IMR-90 (cell line): ENCODE data around the gene GPRIN3. TPM values are rescaled to one million over a fixed set of nuclear protein-coding genes. Genes with fewer than 3 reads are reported as not detected.

ENCODE experiments used
- ATAC-seq: fragments of 200-7000 bp; cut with Tn5 transposase; 2 replicates; pipeline ENCODE4 v1.9.1; 2020; ENCODE audit warnings: low read depth, mild to moderate bottlenecking, moderate library complexity
- BruUV-seq: library from RNA; stranded (reverse); fragments of 400-500 nt; replicated peaks from 2 replicates; lab custom pipeline; 2021; lab: Mats Ljungman, UMichigan
- CTCF ChIA-PET: fragments of 300-600 bp; formaldehyde crosslinking; extraction: SDS; loops from one replicate; lab custom pipeline; 2021; ENCODE audit warnings: antibody characterized with exemption; lab: Yijun Ruan, JAX
- POLR2A ChIA-PET: fragments of 300-600 bp; sonication (Branson Sonifier 250); formaldehyde crosslinking; loops from one replicate; lab custom pipeline; 2022; ENCODE audit warnings: antibody characterized with exemption; ENCODE audit not compliant: unreplicated experiment; lab: Charles Lee
- DNase-seq: peaks from one replicate; pipeline ENCODE4 v3.0.0; 2013
- H2AFZ ChIP-seq: replicated peaks from 2 replicates; pipeline ENCODE3; 2013; ENCODE audit warnings: low read length, mild to moderate bottlenecking; ENCODE audit not compliant: poor library complexity
- H2AK5ac ChIP-seq: 2 replicates; pipeline ENCODE4 v1.6.1; 2013; ENCODE audit warnings: low read depth, low read length, inconsistent platforms
- H2AK9ac ChIP-seq: replicated peaks from 2 replicates; pipeline ENCODE3; 2013; ENCODE audit warnings: mild to moderate bottlenecking, low read depth, low read length, moderate library complexity; ENCODE audit not compliant: poor library complexity
- H2BK120ac ChIP-seq: 2 replicates; pipeline ENCODE4 v1.6.1; 2013; ENCODE audit warnings: low read depth, low read length, inconsistent platforms
- H2BK15ac ChIP-seq: 3 replicates; pipeline ENCODE4 v1.6.1; 2013; ENCODE audit warnings: low read depth, low read length, inconsistent platforms
- H2BK20ac ChIP-seq: 2 replicates; pipeline ENCODE4 v1.6.1; 2013; ENCODE audit warnings: low read depth, mild to moderate bottlenecking, inconsistent platforms, low read length, moderate library complexity
- H2BK5ac ChIP-seq: 2 replicates; pipeline ENCODE4 v1.6.1; 2013; ENCODE audit warnings: mild to moderate bottlenecking, low read depth, low read length, inconsistent platforms; ENCODE audit not compliant: poor library complexity, severe bottlenecking
- H3K14ac ChIP-seq: replicated peaks from 2 replicates; pipeline ENCODE4 v1.6.1; 2013; ENCODE audit warnings: low read depth, low read length, inconsistent platforms
- H3K18ac ChIP-seq: 2 replicates; pipeline ENCODE4 v1.6.1; 2013; ENCODE audit warnings: low read depth, low read length, control low read depth
- H3K23ac ChIP-seq: 2 replicates; pipeline ENCODE4 v1.6.1; 2013; ENCODE audit warnings: low read depth, low read length, inconsistent platforms
- H3K27ac ChIP-seq: 2 replicates; pipeline ENCODE4 v1.5.1; 2013; ENCODE audit warnings: mild to moderate bottlenecking, control low read depth, low read length; ENCODE audit not compliant: insufficient read depth
- H3K27me3 ChIP-seq: 2 replicates; pipeline ENCODE4 v1.6.1; 2013; ENCODE audit warnings: low read length; ENCODE audit not compliant: control insufficient read depth, insufficient read depth
- H3K36me3 ChIP-seq: 2 replicates; pipeline ENCODE4 v1.6.1; 2013; ENCODE audit warnings: low read length, mixed read lengths; ENCODE audit not compliant: control insufficient read depth, insufficient read depth
- H3K4ac ChIP-seq: 2 replicates; pipeline ENCODE4 v1.6.1; 2013; ENCODE audit warnings: low read depth, low read length, inconsistent platforms
- H3K4me1 ChIP-seq: 2 replicates; pipeline ENCODE4 v1.6.1; 2013; ENCODE audit warnings: low read length, mixed read lengths; ENCODE audit not compliant: control insufficient read depth, insufficient read depth
- H3K4me2 ChIP-seq: 2 replicates; pipeline ENCODE4 v1.6.1; 2013; ENCODE audit warnings: low read depth, mild to moderate bottlenecking, control low read depth, low read length, moderate library complexity
- H3K4me3 ChIP-seq: 2 replicates; pipeline ENCODE4 v1.5.1; 2013; ENCODE audit warnings: low read depth, mild to moderate bottlenecking, control low read depth, low read length, moderate library complexity; ENCODE audit not compliant: insufficient read depth
- H3K56ac ChIP-seq: 2 replicates; pipeline ENCODE4 v1.6.1; 2013; ENCODE audit warnings: low read length, inconsistent platforms; ENCODE audit not compliant: insufficient read depth; ENCODE audit errors: extremely low read depth
- H3K79me1 ChIP-seq, 2 experiments: 2 replicates each; pipeline ENCODE4 v1.6.1; 2013; ENCODE audit warnings: low read length in 2 of 2, inconsistent platforms in 1 of 2, low read depth in 1 of 2
- H3K9ac ChIP-seq: 2 replicates; pipeline ENCODE4 v1.6.1; 2013; ENCODE audit warnings: low read depth, low read length, control low read depth
- H3K9me1 ChIP-seq: 2 replicates; pipeline ENCODE4 v1.6.1; 2013; ENCODE audit warnings: low read length, inconsistent platforms; ENCODE audit not compliant: insufficient read depth
- H3K9me3 ChIP-seq: 2 replicates; pipeline ENCODE4 v1.6.1; 2013; ENCODE audit warnings: low read length; ENCODE audit not compliant: control insufficient read depth, insufficient read depth
- H4K20me1 ChIP-seq: 2 replicates; pipeline ENCODE4 v1.6.1; 2013; ENCODE audit warnings: low read length, inconsistent platforms; ENCODE audit not compliant: insufficient read depth
- H4K5ac ChIP-seq: 2 replicates; pipeline ENCODE4 v1.6.1; 2013; ENCODE audit warnings: mild to moderate bottlenecking, low read depth, low read length, control low read depth
- H4K8ac ChIP-seq, 2 experiments: 2 replicates each; pipeline ENCODE4 v1.6.1; 2013; ENCODE audit warnings: low read depth in 2 of 2, low read length in 2 of 2, control low read depth in 1 of 2, inconsistent platforms in 1 of 2
- H4K91ac ChIP-seq: 2 replicates; pipeline ENCODE4 v1.6.1; 2013; ENCODE audit warnings: low read depth, low read length, inconsistent platforms; ENCODE audit not compliant: insufficient read depth
- BHLHE40 ChIP-seq: fragments of 150-350 bp; IDR thresholded peaks from 2 replicates; pipeline ENCODE4 v1.6.1; 2016; ENCODE audit warnings: mild to moderate bottlenecking, low read depth, low read length
- CEBPB ChIP-seq: IDR thresholded peaks from 2 replicates; pipeline ENCODE4 v1.6.1; 2012; ENCODE audit warnings: low read depth, low read length, improper control_type of control experiment
- CHD1 ChIP-seq: IDR thresholded peaks from 2 replicates; pipeline ENCODE4 v1.6.1; 2012; ENCODE audit warnings: low read depth, low read length, improper control_type of control experiment
- FOS ChIP-seq: fragments of 150-350 bp; IDR thresholded peaks from 2 replicates; pipeline ENCODE4 v1.6.1; 2016; ENCODE audit warnings: low read depth, low read length
- MAFK ChIP-seq: IDR thresholded peaks from 2 replicates; pipeline ENCODE4 v1.6.1; 2012; ENCODE audit warnings: low read depth, low read length, improper control_type of control experiment
- MAZ ChIP-seq: IDR thresholded peaks from 2 replicates; pipeline ENCODE4 v1.6.1; 2012; ENCODE audit warnings: low read depth, mild to moderate bottlenecking, low read length, improper control_type of control experiment, moderate library complexity, borderline replicate concordance
- MXI1 ChIP-seq: IDR thresholded peaks from 2 replicates; pipeline ENCODE4 v1.6.1; 2012; ENCODE audit warnings: low read depth, mild to moderate bottlenecking, low read length, moderate library complexity, borderline replicate concordance
- NFE2L2 ChIP-seq: fragments of 150-350 bp; IDR thresholded peaks from 2 replicates; pipeline ENCODE4 v1.6.1; 2016; ENCODE audit warnings: low read depth, mild to moderate bottlenecking, low read length
- POLR2A ChIP-seq: IDR thresholded peaks from 2 replicates; pipeline ENCODE4 v1.6.1; 2012; ENCODE audit warnings: mild to moderate bottlenecking, low read depth, low read length
- RAD21 ChIP-seq: IDR thresholded peaks from 2 replicates; pipeline ENCODE4 v1.6.1; 2012; ENCODE audit warnings: low read length, improper control_type of control experiment
- RCOR1 ChIP-seq: IDR thresholded peaks from 2 replicates; pipeline ENCODE4 v1.6.1; 2012; ENCODE audit warnings: mild to moderate bottlenecking, low read length, improper control_type of control experiment; ENCODE audit not compliant: insufficient replicate concordance
- RFX5 ChIP-seq: IDR thresholded peaks from 2 replicates; pipeline ENCODE4 v1.8.0; 2012; ENCODE audit warnings: low read depth, mild to moderate bottlenecking, low read length, moderate library complexity
- SMC3 ChIP-seq: fragments of 150-350 bp; IDR thresholded peaks from 2 replicates; pipeline ENCODE4 v1.6.1; 2016; ENCODE audit warnings: low read depth, mild to moderate bottlenecking, antibody characterized with exemption, low read length, moderate library complexity
- WGBS, 2 experiments: methylation state at CpG; one replicate each; pipeline versions ENCODE4 v1.1.5 to v1.1.7; 2013; ENCODE audit warnings: missing lambda C conversion rate in 2 of 2; ENCODE audit not compliant: insufficient read length in 1 of 2; ENCODE audit errors: extremely low coverage in 2 of 2; 5-methylcytosine and 5-hydroxymethylcytosine counted together
- dilution Hi-C: fragments of 300-500 bp; cut with HindIII; formaldehyde crosslinking; loops from one replicate; pipeline ENCODE4 v1.14.3; 2018; ENCODE audit warnings: low sequenced_read_pairs; ENCODE audit not compliant: unreplicated experiment
- in situ Hi-C: fragments of 300-500 bp; cut with MboI; formaldehyde crosslinking; loops from 3 replicates; pipeline ENCODE4 v1.14.3; 2019; ENCODE audit warnings: low sequenced_read_pairs, inconsistent platforms, mixed read lengths
- intact Hi-C: fragments of 100-400 bp; cut with micrococcal nuclease; formaldehyde crosslinking; loops from 2 replicates; pipeline ENCODE4 v1.10.0; 2022
- polyA plus RNA-seq, 3 experiments: library from polyadenylated mRNA; depleted of rRNA; stranded (reverse); fragments of >200 nt; gene quantifications; 2 replicates each; pipeline ENCODE4 v1.2.3, GENCODE V29; 2012; ENCODE audit warnings: low replicate concordance in 1 of 3
- total RNA-seq: library from RNA; depleted of rRNA; stranded (reverse); fragments of >200 nt; gene quantifications from 2 replicates; pipeline ENCODE4 v1.2.3, GENCODE V29; 2012
- TF ChIP-seq, protein P1 (sequence below): conservative IDR thresholded peaks from 2 replicates; pipeline ENCODE4 v1.5.1; 2012; ENCODE audit warnings: mild to moderate bottlenecking, low read depth, low read length, improper control_type of control experiment
- TF ChIP-seq, protein P2 (sequence below): fragments of 150-350 bp; IDR thresholded peaks from 2 replicates; pipeline ENCODE4 v1.6.1; 2017; ENCODE audit warnings: mild to moderate bottlenecking, antibody characterized with exemption, low read length, low read depth
- TF ChIP-seq, protein P3 (sequence below): fragments of 150-350 bp; IDR thresholded peaks from 2 replicates; pipeline ENCODE4 v1.6.1; 2016; ENCODE audit warnings: low read depth, mild to moderate bottlenecking, low read length, moderate library complexity, borderline replicate concordance

The GPRIN3 gene
- total and polyA plus RNA-seq, 2 of the 4 experiments (the other 2 are of a cell fraction): under 0.01 TPM; not detected in 1

DNA sequence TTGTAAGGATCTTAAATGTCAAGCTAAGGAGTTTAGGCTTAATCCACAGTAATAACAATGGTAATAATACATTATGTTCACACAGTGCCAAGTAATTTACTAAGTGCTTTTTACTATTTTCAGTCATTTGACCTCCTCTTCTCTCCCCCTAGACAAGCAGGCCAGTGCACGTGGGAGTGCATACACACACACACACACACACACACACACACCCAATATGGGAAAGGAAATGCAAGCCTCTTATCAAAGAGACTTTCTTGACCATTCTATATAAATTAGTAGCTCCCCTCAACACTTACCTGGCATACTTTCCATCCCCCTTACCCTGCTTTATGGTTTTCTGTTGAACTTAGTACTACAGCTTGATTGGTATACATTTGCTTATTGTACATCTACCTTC is 3.8 kb upstream of the GPRIN3 start:
- Histone ChIP-seq H3K27ac (no peak overlapping the region), H4K5ac (no peak overlapping the region), H3K79me1 (no peaks in the 10 kb centered on the region), H3K14ac (no peak overlapping the region), H4K8ac (no peak overlapping the region), H3K9me3 (no peaks in the 10 kb centered on the region), H2AFZ (no peak overlapping the region), H2BK5ac (no peak overlapping the region), H2AK5ac (no peak overlapping the region), H4K20me1 (no peaks in the 10 kb centered on the region), H3K4ac (no peak overlapping the region), H3K56ac (no peak overlapping the region), H3K9ac (no peak overlapping the region), H3K23ac (no peak overlapping the region), H2BK15ac (no peak overlapping the region), H2BK120ac (no peak overlapping the region), H3K4me2 (no peak overlapping the region), H3K4me1 (peaks cover 2% of the 10 kb centered on the region; the same call in 1 of the 2 replicates), H2AK9ac (no peak overlapping the region), H3K27me3 (peaks cover 19% of the 10 kb centered on the region), H4K91ac (no peak overlapping the region), H3K4me3 (no peak overlapping the region), H3K36me3 (no peaks in the 10 kb centered on the region), H3K18ac (no peak overlapping the region), H3K9me1 (no peaks in the 10 kb centered on the region), H2BK20ac (no peak overlapping the region)
- TF ChIP-seq CEBPB: no peak
- TF ChIP-seq MAFK: no peak
- TF ChIP-seq, protein P1, sequence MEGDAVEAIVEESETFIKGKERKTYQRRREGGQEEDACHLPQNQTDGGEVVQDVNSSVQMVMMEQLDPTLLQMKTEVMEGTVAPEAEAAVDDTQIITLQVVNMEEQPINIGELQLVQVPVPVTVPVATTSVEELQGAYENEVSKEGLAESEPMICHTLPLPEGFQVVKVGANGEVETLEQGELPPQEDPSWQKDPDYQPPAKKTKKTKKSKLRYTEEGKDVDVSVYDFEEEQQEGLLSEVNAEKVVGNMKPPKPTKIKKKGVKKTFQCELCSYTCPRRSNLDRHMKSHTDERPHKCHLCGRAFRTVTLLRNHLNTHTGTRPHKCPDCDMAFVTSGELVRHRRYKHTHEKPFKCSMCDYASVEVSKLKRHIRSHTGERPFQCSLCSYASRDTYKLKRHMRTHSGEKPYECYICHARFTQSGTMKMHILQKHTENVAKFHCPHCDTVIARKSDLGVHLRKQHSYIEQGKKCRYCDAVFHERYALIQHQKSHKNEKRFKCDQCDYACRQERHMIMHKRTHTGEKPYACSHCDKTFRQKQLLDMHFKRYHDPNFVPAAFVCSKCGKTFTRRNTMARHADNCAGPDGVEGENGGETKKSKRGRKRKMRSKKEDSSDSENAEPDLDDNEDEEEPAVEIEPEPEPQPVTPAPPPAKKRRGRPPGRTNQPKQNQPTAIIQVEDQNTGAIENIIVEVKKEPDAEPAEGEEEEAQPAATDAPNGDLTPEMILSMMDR: no peak
- TF ChIP-seq MXI1: no peak
- TF ChIP-seq RAD21: no peak
- TF ChIP-seq NFE2L2: no peak
- no peak for TF ChIP-seq BHLHE40
- TF ChIP-seq CHD1: no peak
- TF ChIP-seq RCOR1: no peak
- TF ChIP-seq RFX5: no peak
- TF ChIP-seq MAZ: no peak
- TF ChIP-seq SMC3: no peak
- TF ChIP-seq, protein P2, sequence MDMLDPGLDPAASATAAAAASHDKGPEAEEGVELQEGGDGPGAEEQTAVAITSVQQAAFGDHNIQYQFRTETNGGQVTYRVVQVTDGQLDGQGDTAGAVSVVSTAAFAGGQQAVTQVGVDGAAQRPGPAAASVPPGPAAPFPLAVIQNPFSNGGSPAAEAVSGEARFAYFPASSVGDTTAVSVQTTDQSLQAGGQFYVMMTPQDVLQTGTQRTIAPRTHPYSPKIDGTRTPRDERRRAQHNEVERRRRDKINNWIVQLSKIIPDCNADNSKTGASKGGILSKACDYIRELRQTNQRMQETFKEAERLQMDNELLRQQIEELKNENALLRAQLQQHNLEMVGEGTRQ: no peak
- TF ChIP-seq POLR2A: no peak
- no peak for TF ChIP-seq FOS
- TF ChIP-seq, protein P3, sequence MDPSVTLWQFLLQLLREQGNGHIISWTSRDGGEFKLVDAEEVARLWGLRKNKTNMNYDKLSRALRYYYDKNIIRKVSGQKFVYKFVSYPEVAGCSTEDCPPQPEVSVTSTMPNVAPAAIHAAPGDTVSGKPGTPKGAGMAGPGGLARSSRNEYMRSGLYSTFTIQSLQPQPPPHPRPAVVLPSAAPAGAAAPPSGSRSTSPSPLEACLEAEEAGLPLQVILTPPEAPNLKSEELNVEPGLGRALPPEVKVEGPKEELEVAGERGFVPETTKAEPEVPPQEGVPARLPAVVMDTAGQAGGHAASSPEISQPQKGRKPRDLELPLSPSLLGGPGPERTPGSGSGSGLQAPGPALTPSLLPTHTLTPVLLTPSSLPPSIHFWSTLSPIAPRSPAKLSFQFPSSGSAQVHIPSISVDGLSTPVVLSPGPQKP: no peak
- CTCF ChIA-PET: no interaction called here
- POLR2A ChIA-PET: no interaction called here
- dilution Hi-C loops: no loop called here
- BruUV-seq: no TSS peak
- intact Hi-C loops: no loop called here
- in situ Hi-C loops: no loop called here
- ATAC-seq (no peak), DNase-seq (no peak)
- whole genome bisulfite sequencing, 2 experiments: no CpG with 5 or more reads among the region's 1 CpG
